Trophoblast cell (in vitro differentiated cells and primary cell): ENCODE results near the gene HMMR. TPM values are rescaled to one million over a fixed set of nuclear protein-coding genes. Genes with fewer than 3 reads are reported as not detected.
"Not testable (repeated sequence)": the region's sequence is repeated elsewhere in the genome, so short reads cannot be mapped to it uniquely, and the experiment has no call there.

Experiments used
- DNase-seq, 2 donors: peaks; one replicate each; pipeline ENCODE4 v3.0.0-alpha.2; 2016
- H2AFZ ChIP-seq: 2 replicates; pipeline ENCODE4 v1.6.1; 2013; ENCODE audit warnings: low read length, moderate library complexity, mild to moderate bottlenecking; ENCODE audit not compliant: insufficient read depth, poor library complexity
- H2AK5ac ChIP-seq: 2 replicates; pipeline ENCODE4 v1.6.1; 2013; ENCODE audit warnings: mild to moderate bottlenecking, low read length
- H2BK120ac ChIP-seq: 2 replicates; pipeline ENCODE4 v1.6.1; 2013; ENCODE audit warnings: low read length, mild to moderate bottlenecking, moderate library complexity; ENCODE audit not compliant: insufficient read depth, poor library complexity
- H2BK12ac ChIP-seq: 2 replicates; pipeline ENCODE4 v1.6.1; 2013; ENCODE audit warnings: mild to moderate bottlenecking, low read length, moderate library complexity
- H2BK5ac ChIP-seq: 2 replicates; pipeline ENCODE4 v1.6.1; 2013; ENCODE audit warnings: low read length, low read depth, moderate library complexity, mild to moderate bottlenecking; ENCODE audit not compliant: poor library complexity
- H3K14ac ChIP-seq: 2 replicates; pipeline ENCODE4 v1.6.1; 2013; ENCODE audit warnings: mild to moderate bottlenecking, low read length
- H3K18ac ChIP-seq: 2 replicates; pipeline ENCODE4 v1.6.1; 2013; ENCODE audit warnings: mild to moderate bottlenecking, low read length
- H3K23ac ChIP-seq: 2 replicates; pipeline ENCODE4 v1.6.1; 2013; ENCODE audit warnings: low read length
- H3K27ac ChIP-seq: 2 replicates; pipeline ENCODE4 v1.5.1; 2013; ENCODE audit warnings: low read depth, mild to moderate bottlenecking, inconsistent platforms, low read length, moderate library complexity
- H3K27me3 ChIP-seq: 2 replicates; pipeline ENCODE4 v1.6.1; 2013; ENCODE audit warnings: inconsistent platforms, mild to moderate bottlenecking, low read length, moderate library complexity; ENCODE audit not compliant: insufficient read depth
- H3K36me3 ChIP-seq, 2 experiments: 1 replicate in 1 of 2; 2 replicates in 1 of 2; pipeline ENCODE4 v1.6.1; 2013; ENCODE audit warnings: low read length in 2 of 2, mild to moderate bottlenecking in 2 of 2, moderate library complexity in 1 of 2; ENCODE audit not compliant: insufficient read depth in 2 of 2, control insufficient read depth in 1 of 2
- H3K4ac ChIP-seq: 2 replicates; pipeline ENCODE4 v1.6.1; 2013; ENCODE audit warnings: low read depth, mild to moderate bottlenecking, low read length, moderate library complexity
- H3K4me1 ChIP-seq, 2 experiments: 1 replicate in 1 of 2; 2 replicates in 1 of 2; pipeline ENCODE4 v1.6.1; 2013; ENCODE audit warnings: low read length in 2 of 2, mild to moderate bottlenecking in 2 of 2, moderate library complexity in 1 of 2; ENCODE audit not compliant: insufficient read depth in 2 of 2, control insufficient read depth in 1 of 2
- H3K4me2 ChIP-seq: 2 replicates; pipeline ENCODE4 v1.6.1; 2013; ENCODE audit warnings: inconsistent platforms, mild to moderate bottlenecking, low read length, moderate library complexity
- H3K4me3 ChIP-seq: 2 replicates; pipeline ENCODE4 v1.5.1; 2013; ENCODE audit warnings: mild to moderate bottlenecking, low read depth, low read length, inconsistent platforms
- H3K79me1 ChIP-seq: one replicate; pipeline ENCODE4 v1.6.1; 2013; ENCODE audit warnings: low read length
- H3K79me2 ChIP-seq: 2 replicates; pipeline ENCODE4 v1.6.1; 2013; ENCODE audit warnings: low read length, mild to moderate bottlenecking; ENCODE audit not compliant: control insufficient read depth, insufficient read depth, poor library complexity
- H3K9ac ChIP-seq: 2 replicates; pipeline ENCODE4 v1.6.1; 2013; ENCODE audit warnings: mild to moderate bottlenecking, low read length
- H3K9me3 ChIP-seq: 2 replicates; pipeline ENCODE4 v1.6.1; 2013; ENCODE audit warnings: low read depth, mild to moderate bottlenecking, control low read depth, inconsistent platforms, low read length; ENCODE audit not compliant: insufficient read depth
- H4K12ac ChIP-seq: 2 replicates; pipeline ENCODE4 v1.6.1; 2013; ENCODE audit warnings: low read depth, mild to moderate bottlenecking, low read length, moderate library complexity
- H4K8ac ChIP-seq: 2 replicates; pipeline ENCODE4 v1.6.1; 2013; ENCODE audit warnings: low read depth, mild to moderate bottlenecking, low read length, moderate library complexity
- H4K91ac ChIP-seq: one replicate; pipeline ENCODE4 v1.6.1; 2013; ENCODE audit warnings: low read depth, mild to moderate bottlenecking, low read length, moderate library complexity
- WGBS: extraction: QIAGEN DNeasy Blood & Tissue Kit; methylation state at CpG from one replicate; pipeline ENCODE4 v1.1.7; 2013; ENCODE audit warnings: missing lambda C conversion rate; ENCODE audit not compliant: insufficient read length, insufficient coverage; ENCODE audit errors: extremely low coverage; 5-methylcytosine and 5-hydroxymethylcytosine counted together
- polyA plus RNA-seq: library from polyadenylated mRNA; stranded (reverse); fragments of 200-250 nt; gene quantifications from 2 replicates; pipeline ENCODE4 v1.2.3, GENCODE V29; 2013

HMMR gene, protein sequence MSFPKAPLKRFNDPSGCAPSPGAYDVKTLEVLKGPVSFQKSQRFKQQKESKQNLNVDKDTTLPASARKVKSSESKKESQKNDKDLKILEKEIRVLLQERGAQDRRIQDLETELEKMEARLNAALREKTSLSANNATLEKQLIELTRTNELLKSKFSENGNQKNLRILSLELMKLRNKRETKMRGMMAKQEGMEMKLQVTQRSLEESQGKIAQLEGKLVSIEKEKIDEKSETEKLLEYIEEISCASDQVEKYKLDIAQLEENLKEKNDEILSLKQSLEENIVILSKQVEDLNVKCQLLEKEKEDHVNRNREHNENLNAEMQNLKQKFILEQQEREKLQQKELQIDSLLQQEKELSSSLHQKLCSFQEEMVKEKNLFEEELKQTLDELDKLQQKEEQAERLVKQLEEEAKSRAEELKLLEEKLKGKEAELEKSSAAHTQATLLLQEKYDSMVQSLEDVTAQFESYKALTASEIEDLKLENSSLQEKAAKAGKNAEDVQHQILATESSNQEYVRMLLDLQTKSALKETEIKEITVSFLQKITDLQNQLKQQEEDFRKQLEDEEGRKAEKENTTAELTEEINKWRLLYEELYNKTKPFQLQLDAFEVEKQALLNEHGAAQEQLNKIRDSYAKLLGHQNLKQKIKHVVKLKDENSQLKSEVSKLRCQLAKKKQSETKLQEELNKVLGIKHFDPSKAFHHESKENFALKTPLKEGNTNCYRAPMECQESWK
- 33.1 and 37.3 TPM in 2 replicates for polyA plus RNA-seq

DNA sequence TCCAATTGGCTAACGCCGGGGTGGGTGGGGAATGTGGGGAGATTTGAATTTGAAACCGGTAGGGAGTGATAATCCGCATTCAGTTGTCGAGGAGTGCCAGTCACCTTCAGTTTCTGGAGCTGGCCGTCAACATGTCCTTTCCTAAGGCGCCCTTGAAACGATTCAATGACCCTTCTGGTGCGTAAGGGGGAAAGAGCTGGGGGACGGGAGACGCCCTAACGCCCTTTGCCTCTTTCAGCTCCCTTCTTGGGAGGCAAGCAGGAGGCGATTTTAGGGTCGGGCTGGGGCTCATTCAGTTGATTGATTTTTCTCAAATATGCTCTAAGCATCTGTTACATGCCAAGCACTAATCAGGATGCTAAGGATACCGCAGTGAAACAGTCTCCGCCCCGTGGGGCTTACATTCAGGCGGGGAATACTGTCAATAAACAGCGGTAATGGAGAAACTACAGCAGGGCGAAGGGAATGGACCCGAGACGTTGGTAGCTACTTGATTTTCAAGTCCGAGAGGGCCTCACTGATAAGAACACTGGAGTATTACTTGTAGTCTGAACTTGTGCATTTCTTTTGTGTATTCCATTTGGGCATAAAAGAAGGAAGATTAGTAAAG, at the start of gene HMMR:
TSS of gene HMMR (plus strand) at position 71 of the 610 bp plus-strand sequence. CDS start at position 132, 61 bp downstream.
- Histone ChIP-seq H3K79me1 (peaks cover 16% of the 10 kb centered on the region), H3K27me3 (no peaks in the 10 kb centered on the region), H3K4me2 (peak within 1 kb of the TSS; percentile 99), H3K4me1 (no peaks in the 10 kb centered on the region), H3K14ac (peak within 1 kb of the TSS; percentile 97), H3K9ac (peak within 1 kb of the TSS; percentile 93), H2BK120ac (peak within 1 kb of the TSS; percentile 96), H3K23ac (no peak within 1 kb of the TSS), H2AK5ac (peak within 1 kb of the TSS; percentile 84), H3K36me3 (peaks cover 2 to 9% of the 10 kb centered on the region in 2 experiments), H3K79me2 (peaks cover 8% of the 10 kb centered on the region), H3K27ac (peak within 1 kb of the TSS; percentile 97), H4K8ac (peak within 1 kb of the TSS; percentile 97), H2AFZ (peak within 1 kb of the TSS; percentile 92), H3K9me3 (no peaks in the 10 kb centered on the region), H3K4ac (peak within 1 kb of the TSS; percentile 93), H3K4me3 (peak within 1 kb of the TSS; percentile 84), H4K12ac (peak within 1 kb of the TSS; percentile 95), H2BK5ac (peak within 1 kb of the TSS; percentile 90), H2BK12ac (peak within 1 kb of the TSS; percentile 43), H3K18ac (peak within 1 kb of the TSS; percentile 97), H4K91ac (peak within 1 kb of the TSS; percentile 96)
- no CpG with 5 or more reads among the region's 23 CpGs for WGBS
- DNase-seq = peak; percentile 26 to 39

DNA sequence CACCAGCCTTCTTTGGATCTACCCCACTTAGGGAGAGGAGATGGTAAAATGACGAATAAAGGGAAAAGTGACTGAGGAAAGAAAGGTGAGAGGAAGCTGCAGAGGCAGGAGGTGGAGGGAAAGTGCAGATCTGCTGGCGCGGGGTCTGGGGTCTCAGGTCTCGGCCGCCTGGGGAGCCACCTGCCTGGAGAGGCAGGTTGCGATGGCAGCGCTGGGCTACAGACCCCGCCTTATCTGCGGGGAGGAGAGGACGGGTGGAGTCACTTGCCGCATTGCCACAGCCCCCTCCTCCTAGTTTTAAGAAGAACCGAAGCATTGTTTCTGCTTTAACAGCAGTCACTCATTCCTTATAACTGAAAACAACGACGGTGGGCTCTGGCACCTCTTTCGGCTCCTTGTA, 44.8 kb upstream of the HMMR start:
- H3K27ac ChIP-seq, H3K4me3 ChIP-seq, H2AK5ac ChIP-seq, H3K4me2 ChIP-seq, H3K9ac ChIP-seq, H4K12ac ChIP-seq, H3K14ac ChIP-seq, H3K27me3 ChIP-seq, H3K79me2 ChIP-seq, DNase-seq, H3K9me3 ChIP-seq, H4K8ac ChIP-seq, H3K23ac ChIP-seq, H2BK5ac ChIP-seq, H3K4me1 ChIP-seq, H3K36me3 ChIP-seq, H3K4ac ChIP-seq, H4K91ac ChIP-seq, H3K79me1 ChIP-seq, H3K18ac ChIP-seq, H2BK120ac ChIP-seq, H2AFZ ChIP-seq, H2BK12ac ChIP-seq: not testable (repeated sequence)
- no CpG with 5 or more reads among the region's 15 CpGs for WGBS

DNA sequence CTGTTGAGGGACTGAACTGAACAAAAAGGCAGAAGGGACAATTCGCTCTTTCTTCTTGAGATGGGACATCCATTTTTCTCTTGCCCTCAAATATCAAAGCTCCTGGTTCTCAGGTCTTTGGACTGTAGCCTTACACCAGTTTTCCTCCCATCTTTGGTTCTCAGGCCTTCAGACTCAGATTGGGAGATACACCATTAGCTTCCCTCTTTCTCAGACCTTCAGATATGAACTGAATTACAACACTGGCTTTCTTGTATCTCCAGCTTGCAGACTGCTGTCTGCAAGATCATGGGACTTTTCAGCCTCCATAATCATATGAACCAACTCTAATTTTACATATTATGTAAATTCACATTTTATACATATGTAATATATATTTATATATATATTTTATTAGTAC, 35.6 kb upstream of the HMMR start:
- Histone ChIP-seq H4K8ac (no peak overlapping the region), H3K79me1 (no peaks in the 10 kb centered on the region), H2BK120ac (no peak overlapping the region), H3K27me3 (no peaks in the 10 kb centered on the region), H3K4me1 (no peaks in the 10 kb centered on the region), H3K14ac (no peak overlapping the region), H3K79me2 (no peaks in the 10 kb centered on the region), H2BK5ac (no peak overlapping the region), H3K4me3 (no peak overlapping the region), H4K12ac (no peak overlapping the region), H3K9ac (no peak overlapping the region), H3K4me2 (no peak overlapping the region), H2AFZ (no peak overlapping the region), H3K18ac (no peak overlapping the region), H3K4ac (no peak overlapping the region), H4K91ac (no peak overlapping the region), H3K9me3 (no peaks in the 10 kb centered on the region), H2BK12ac (no peak overlapping the region), H3K23ac (no peak overlapping the region), H3K36me3 (no peaks in the 10 kb centered on the region), H2AK5ac (no peak overlapping the region), H3K27ac (no peak overlapping the region)
- no CpG with 5 or more reads among the region's 1 CpG for WGBS
- DNase-seq = no peak

GRCh38 chr5:163426128-163426527, 34.3 kb upstream of the HMMR start:
- DNase-seq, H2BK12ac ChIP-seq, H3K79me1 ChIP-seq, H4K91ac ChIP-seq, H2BK120ac ChIP-seq, H2BK5ac ChIP-seq, H3K9me3 ChIP-seq, H3K79me2 ChIP-seq, H3K27me3 ChIP-seq, H3K4me3 ChIP-seq, H3K9ac ChIP-seq, H3K18ac ChIP-seq, H3K4ac ChIP-seq, H2AK5ac ChIP-seq, H2AFZ ChIP-seq, H3K14ac ChIP-seq, H3K36me3 ChIP-seq, H4K12ac ChIP-seq, H3K23ac ChIP-seq, H3K4me1 ChIP-seq, H3K4me2 ChIP-seq, H3K27ac ChIP-seq, H4K8ac ChIP-seq: not testable (repeated sequence)
- WGBS = no CpG with 5 or more reads among the region's 4 CpGs
